HEK293 (cell line): ENCODE measurements around the gene SULT2B1.

Experiments used
- FEZF1 ChIP-seq: fragments of 450-650 bp; formaldehyde crosslinking; IDR thresholded peaks from 2 replicates; pipeline ENCODE4 v1.5.1; 2016; ENCODE audit warnings: missing biosample characterization, missing genetic modification characterization
- GFI1B ChIP-seq: fragments of 450-650 bp; formaldehyde crosslinking; IDR thresholded peaks from 2 replicates; pipeline ENCODE4 v1.5.1; 2016; ENCODE audit warnings: missing biosample characterization, missing genetic modification characterization
- IKZF3 ChIP-seq: fragments of 450-650 bp; IDR thresholded peaks from 2 replicates; pipeline ENCODE4 v1.5.0; 2018; ENCODE audit warnings: missing biosample characterization, mild to moderate bottlenecking, missing genetic modification characterization, moderate library complexity
- PRDM4 ChIP-seq: fragments of 450-650 bp; formaldehyde crosslinking; IDR thresholded peaks from 2 replicates; pipeline ENCODE4 v1.5.1; 2017; ENCODE audit warnings: missing biosample characterization, missing genetic modification characterization
- ZBTB48 ChIP-seq: fragments of 450-650 bp; formaldehyde crosslinking; IDR thresholded peaks from 2 replicates; pipeline ENCODE4 v1.5.1; 2016; ENCODE audit warnings: missing biosample characterization, missing genetic modification characterization
- ZFP3 ChIP-seq: fragments of 450-650 bp; formaldehyde crosslinking; IDR thresholded peaks from 2 replicates; pipeline ENCODE4 v1.5.1; 2016; ENCODE audit warnings: low read depth, missing biosample characterization, missing genetic modification characterization
- ZFP37 ChIP-seq: fragments of 450-650 bp; formaldehyde crosslinking; IDR thresholded peaks from 2 replicates; pipeline ENCODE4 v1.5.1; 2016; ENCODE audit warnings: missing biosample characterization, missing genetic modification characterization
- ZNF10 ChIP-seq: fragments of 450-650 bp; formaldehyde crosslinking; IDR thresholded peaks from 2 replicates; pipeline ENCODE4 v1.5.1; 2017; ENCODE audit warnings: missing biosample characterization, missing genetic modification characterization
- ZNF114 ChIP-seq: fragments of 450-650 bp; formaldehyde crosslinking; IDR thresholded peaks from 2 replicates; pipeline ENCODE4 v1.5.0; 2017; ENCODE audit warnings: missing biosample characterization, missing genetic modification characterization
- ZNF121 ChIP-seq: fragments of 450-650 bp; formaldehyde crosslinking; IDR thresholded peaks from 2 replicates; pipeline ENCODE4 v1.5.1; 2016; ENCODE audit warnings: missing biosample characterization, missing genetic modification characterization
- ZNF157 ChIP-seq: fragments of 450-650 bp; formaldehyde crosslinking; IDR thresholded peaks from 2 replicates; pipeline ENCODE4 v1.5.1; 2016; ENCODE audit warnings: missing biosample characterization, missing genetic modification characterization
- ZNF169 ChIP-seq: fragments of 450-650 bp; formaldehyde crosslinking; IDR thresholded peaks from 2 replicates; pipeline ENCODE4 v1.5.1; 2016; ENCODE audit warnings: missing biosample characterization, missing genetic modification characterization
- ZNF221 ChIP-seq: fragments of 450-650 bp; formaldehyde crosslinking; IDR thresholded peaks from 2 replicates; pipeline ENCODE4 v1.5.1; 2017; ENCODE audit warnings: missing biosample characterization, missing genetic modification characterization, borderline replicate concordance
- ZNF223 ChIP-seq: fragments of 450-650 bp; formaldehyde crosslinking; IDR thresholded peaks from 2 replicates; pipeline ENCODE4 v1.5.1; 2016; ENCODE audit warnings: missing biosample characterization, missing genetic modification characterization
- ZNF274 ChIP-seq, 2 experiments: fragments of 200-500 bp in 1 of 2; fragments of 450-650 bp in 1 of 2; sonication (Bioruptor generic) in 1 of 2; formaldehyde crosslinking in 1 of 2; IDR thresholded peaks; 2 replicates each; pipeline versions ENCODE4 v1.5.1 to v1.6.1; 2014 to 2016; ENCODE audit warnings: borderline replicate concordance in 1 of 2, inconsistent platforms in 1 of 2, low read length in 1 of 2, missing biosample characterization in 1 of 2, missing genetic modification characterization in 1 of 2
- ZNF335 ChIP-seq: fragments of 450-650 bp; formaldehyde crosslinking; conservative IDR thresholded peaks from 2 replicates; pipeline ENCODE4 v1.5.1; 2016; ENCODE audit warnings: missing biosample characterization, missing genetic modification characterization
- ZNF416 ChIP-seq: fragments of 450-650 bp; formaldehyde crosslinking; IDR thresholded peaks from 2 replicates; pipeline ENCODE4 v1.5.1; 2016; ENCODE audit warnings: missing biosample characterization, missing genetic modification characterization
- ZNF529 ChIP-seq: fragments of 450-650 bp; formaldehyde crosslinking; IDR thresholded peaks from 2 replicates; pipeline ENCODE4 v1.5.1; 2017; ENCODE audit warnings: missing genetic modification characterization, missing biosample characterization; ENCODE audit not compliant: insufficient replicate concordance
- ZNF555 ChIP-seq: fragments of 450-650 bp; formaldehyde crosslinking; conservative IDR thresholded peaks from 2 replicates; pipeline ENCODE4 v1.5.1; 2017; ENCODE audit warnings: missing biosample characterization, mild to moderate bottlenecking, missing genetic modification characterization, inconsistent platforms
- ZNF560 ChIP-seq: fragments of 450-650 bp; formaldehyde crosslinking; IDR thresholded peaks from 2 replicates; pipeline ENCODE4 v1.5.1; 2017; ENCODE audit warnings: missing biosample characterization, missing genetic modification characterization, borderline replicate concordance
- ZNF561 ChIP-seq: fragments of 450-650 bp; IDR thresholded peaks from 2 replicates; pipeline ENCODE4 v1.5.1; 2018; ENCODE audit warnings: missing biosample characterization, missing genetic modification characterization, borderline replicate concordance
- ZNF670 ChIP-seq: fragments of 450-650 bp; formaldehyde crosslinking; IDR thresholded peaks from 2 replicates; pipeline ENCODE4 v1.5.1; 2016; ENCODE audit warnings: missing biosample characterization, missing genetic modification characterization, low read depth
- ZNF747 ChIP-seq: fragments of 450-650 bp; formaldehyde crosslinking; IDR thresholded peaks from 2 replicates; pipeline ENCODE4 v1.5.1; 2016; ENCODE audit warnings: missing biosample characterization, missing genetic modification characterization
- ZNF76 ChIP-seq: fragments of 450-650 bp; formaldehyde crosslinking; IDR thresholded peaks from 2 replicates; pipeline ENCODE4; 2016; ENCODE audit warnings: low read depth, missing biosample characterization, missing genetic modification characterization, borderline replicate concordance
- ZNF792 ChIP-seq: fragments of 450-650 bp; formaldehyde crosslinking; IDR thresholded peaks from 2 replicates; pipeline ENCODE4 v1.5.1; 2016; ENCODE audit warnings: missing biosample characterization, missing genetic modification characterization
- ZNF830 ChIP-seq: fragments of 450-650 bp; IDR thresholded peaks from 2 replicates; pipeline ENCODE4 v1.5.0; 2018; ENCODE audit warnings: missing biosample characterization, missing genetic modification characterization, low read depth, mild to moderate bottlenecking, moderate library complexity
- ZNF837 ChIP-seq: fragments of 450-650 bp; formaldehyde crosslinking; IDR thresholded peaks from 2 replicates; pipeline ENCODE4 v1.5.1; 2016; ENCODE audit warnings: missing biosample characterization, missing genetic modification characterization
- TF ChIP-seq, protein P1 (sequence below): fragments of 450-650 bp; formaldehyde crosslinking; IDR thresholded peaks from 2 replicates; pipeline ENCODE4 v1.5.1; 2016; ENCODE audit warnings: missing biosample characterization, missing genetic modification characterization
- TF ChIP-seq, protein P2 (sequence below): fragments of 450-650 bp; formaldehyde crosslinking; IDR thresholded peaks from 2 replicates; pipeline ENCODE4 v1.5.1; 2017; ENCODE audit warnings: missing biosample characterization, missing genetic modification characterization
- TF ChIP-seq, protein P3 (sequence below): fragments of 450-650 bp; formaldehyde crosslinking; IDR thresholded peaks from 2 replicates; pipeline ENCODE4 v1.5.1; 2016; ENCODE audit warnings: missing biosample characterization, missing genetic modification characterization, low read depth

The SULT2B1 gene

GRCh38 chr19:48637449-48637947 lies 85.5 kb downstream of the SULT2B1 start (continued):
- TF ChIP-seq, protein P1, sequence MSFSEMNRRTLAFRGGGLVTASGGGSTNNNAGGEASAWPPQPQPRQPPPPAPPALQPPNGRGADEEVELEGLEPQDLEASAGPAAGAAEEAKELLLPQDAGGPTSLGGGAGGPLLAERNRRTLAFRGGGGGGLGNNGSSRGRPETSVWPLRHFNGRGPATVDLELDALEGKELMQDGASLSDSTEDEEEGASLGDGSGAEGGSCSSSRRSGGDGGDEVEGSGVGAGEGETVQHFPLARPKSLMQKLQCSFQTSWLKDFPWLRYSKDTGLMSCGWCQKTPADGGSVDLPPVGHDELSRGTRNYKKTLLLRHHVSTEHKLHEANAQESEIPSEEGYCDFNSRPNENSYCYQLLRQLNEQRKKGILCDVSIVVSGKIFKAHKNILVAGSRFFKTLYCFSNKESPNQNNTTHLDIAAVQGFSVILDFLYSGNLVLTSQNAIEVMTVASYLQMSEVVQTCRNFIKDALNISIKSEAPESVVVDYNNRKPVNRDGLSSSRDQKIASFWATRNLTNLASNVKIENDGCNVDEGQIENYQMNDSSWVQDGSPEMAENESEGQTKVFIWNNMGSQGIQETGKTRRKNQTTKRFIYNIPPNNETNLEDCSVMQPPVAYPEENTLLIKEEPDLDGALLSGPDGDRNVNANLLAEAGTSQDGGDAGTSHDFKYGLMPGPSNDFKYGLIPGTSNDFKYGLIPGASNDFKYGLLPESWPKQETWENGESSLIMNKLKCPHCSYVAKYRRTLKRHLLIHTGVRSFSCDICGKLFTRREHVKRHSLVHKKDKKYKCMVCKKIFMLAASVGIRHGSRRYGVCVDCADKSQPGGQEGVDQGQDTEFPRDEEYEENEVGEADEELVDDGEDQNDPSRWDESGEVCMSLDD (tag by site-specific recombination), result peak; percentile 99
- no peak for TF ChIP-seq ZNF560 (tag by site-specific recombination)
- TF ChIP-seq ZNF561 (tag by site-specific recombination), result peak; percentile 94
- TF ChIP-seq FEZF1, result no peak
- TF ChIP-seq ZNF555, result no peak
- no peak for TF ChIP-seq ZNF274 (IDR thresholded peaks at IDR 0.05; ENCODE audit: low read length)
- TF ChIP-seq ZNF274 (tag by site-specific recombination; IDR thresholded peaks at IDR 0.05; ENCODE audit: borderline replicate concordance), result no peak
- TF ChIP-seq ZNF792 (tag by site-specific recombination), result no peak
- no peak for TF ChIP-seq ZNF157 (tag by site-specific recombination)
- TF ChIP-seq ZNF670 (tag by site-specific recombination), result no peak
- TF ChIP-seq ZBTB48 (tag by site-specific recombination), result no peak
- TF ChIP-seq, protein P2, sequence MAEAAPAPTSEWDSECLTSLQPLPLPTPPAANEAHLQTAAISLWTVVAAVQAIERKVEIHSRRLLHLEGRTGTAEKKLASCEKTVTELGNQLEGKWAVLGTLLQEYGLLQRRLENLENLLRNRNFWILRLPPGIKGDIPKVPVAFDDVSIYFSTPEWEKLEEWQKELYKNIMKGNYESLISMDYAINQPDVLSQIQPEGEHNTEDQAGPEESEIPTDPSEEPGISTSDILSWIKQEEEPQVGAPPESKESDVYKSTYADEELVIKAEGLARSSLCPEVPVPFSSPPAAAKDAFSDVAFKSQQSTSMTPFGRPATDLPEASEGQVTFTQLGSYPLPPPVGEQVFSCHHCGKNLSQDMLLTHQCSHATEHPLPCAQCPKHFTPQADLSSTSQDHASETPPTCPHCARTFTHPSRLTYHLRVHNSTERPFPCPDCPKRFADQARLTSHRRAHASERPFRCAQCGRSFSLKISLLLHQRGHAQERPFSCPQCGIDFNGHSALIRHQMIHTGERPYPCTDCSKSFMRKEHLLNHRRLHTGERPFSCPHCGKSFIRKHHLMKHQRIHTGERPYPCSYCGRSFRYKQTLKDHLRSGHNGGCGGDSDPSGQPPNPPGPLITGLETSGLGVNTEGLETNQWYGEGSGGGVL (tag by site-specific recombination), result peak; percentile 94
- no peak for TF ChIP-seq ZFP37
- TF ChIP-seq IKZF3 (tag by site-specific recombination), result no peak
- no peak for TF ChIP-seq ZFP3
- no peak for TF ChIP-seq ZNF121 (tag by site-specific recombination)
- no peak for TF ChIP-seq ZNF223 (tag by site-specific recombination)
- TF ChIP-seq, protein P3, sequence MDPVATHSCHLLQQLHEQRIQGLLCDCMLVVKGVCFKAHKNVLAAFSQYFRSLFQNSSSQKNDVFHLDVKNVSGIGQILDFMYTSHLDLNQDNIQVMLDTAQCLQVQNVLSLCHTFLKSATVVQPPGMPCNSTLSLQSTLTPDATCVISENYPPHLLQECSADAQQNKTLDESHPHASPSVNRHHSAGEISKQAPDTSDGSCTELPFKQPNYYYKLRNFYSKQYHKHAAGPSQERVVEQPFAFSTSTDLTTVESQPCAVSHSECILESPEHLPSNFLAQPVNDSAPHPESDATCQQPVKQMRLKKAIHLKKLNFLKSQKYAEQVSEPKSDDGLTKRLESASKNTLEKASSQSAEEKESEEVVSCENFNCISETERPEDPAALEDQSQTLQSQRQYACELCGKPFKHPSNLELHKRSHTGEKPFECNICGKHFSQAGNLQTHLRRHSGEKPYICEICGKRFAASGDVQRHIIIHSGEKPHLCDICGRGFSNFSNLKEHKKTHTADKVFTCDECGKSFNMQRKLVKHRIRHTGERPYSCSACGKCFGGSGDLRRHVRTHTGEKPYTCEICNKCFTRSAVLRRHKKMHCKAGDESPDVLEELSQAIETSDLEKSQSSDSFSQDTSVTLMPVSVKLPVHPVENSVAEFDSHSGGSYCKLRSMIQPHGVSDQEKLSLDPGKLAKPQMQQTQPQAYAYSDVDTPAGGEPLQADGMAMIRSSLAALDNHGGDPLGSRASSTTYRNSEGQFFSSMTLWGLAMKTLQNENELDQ (tag by site-specific recombination), result no peak
- no peak for TF ChIP-seq ZNF416
- TF ChIP-seq GFI1B (tag by site-specific recombination), result no peak
- TF ChIP-seq ZNF529 (tag by site-specific recombination), result no peak
- no peak for TF ChIP-seq ZNF169 (tag by site-specific recombination)
- 0 out of 2 replicates have a peak, but pooled peaks have one; percentile 76 for TF ChIP-seq ZNF335
- TF ChIP-seq ZNF830 (tag by site-specific recombination), result no peak
- TF ChIP-seq ZNF114 (tag by site-specific recombination), result no peak
- TF ChIP-seq ZNF10, result no peak; the same call in 1 of the 2 replicates
- TF ChIP-seq ZNF221 (tag by site-specific recombination), result no peak
- TF ChIP-seq ZNF747 (tag by site-specific recombination), result no peak
- TF ChIP-seq PRDM4 (tag by site-specific recombination), result 0 out of 2 replicates have a peak, but pooled peaks have one; percentile 36
- TF ChIP-seq ZNF76, result peak; percentile 80
- TF ChIP-seq ZNF837 (tag by site-specific recombination), result no peak
